Neutrophil (primary cell): ENCODE results near the gene PDE6H.

ENCODE experiments used
- H3K27ac ChIP-seq: fragments of 200-600 bp; sonication (generic); 2 replicates; pipeline ENCODE4 v1.5.1; 2016; ENCODE audit warnings: mild to moderate bottlenecking, moderate library complexity
- H3K27me3 ChIP-seq: fragments of 200-600 bp; sonication (generic); 2 replicates; pipeline ENCODE4 v1.6.0; 2016; ENCODE audit warnings: mild to moderate bottlenecking
- H3K36me3 ChIP-seq: fragments of 200-600 bp; sonication (generic); 2 replicates; pipeline ENCODE4 v1.5.1; 2017
- H3K4me1 ChIP-seq, 2 experiments: fragments of 200-600 bp in 1 of 2; sonication (generic) in 1 of 2; 1 replicate in 1 of 2; 2 replicates in 1 of 2; pipeline versions ENCODE4 v1.5.1 to v1.6.1; 2013 to 2016; ENCODE audit warnings: low read depth in 1 of 2, low read length in 1 of 2, mild to moderate bottlenecking in 1 of 2, moderate library complexity in 1 of 2; ENCODE audit not compliant: control insufficient read depth in 1 of 2, insufficient read depth in 1 of 2
- H3K4me3 ChIP-seq, 2 experiments: fragments of 200-600 bp in 1 of 2; sonication (generic) in 1 of 2; 1 replicate in 1 of 2; 2 replicates in 1 of 2; pipeline ENCODE4 v1.5.1; 2013 to 2016; ENCODE audit warnings: low read depth in 1 of 2, low read length in 1 of 2, mild to moderate bottlenecking in 1 of 2, moderate library complexity in 1 of 2
- H3K9me3 ChIP-seq: fragments of 200-600 bp; sonication (generic); 2 replicates; pipeline ENCODE4 v1.5.1; 2016
- TF ChIP-seq, protein P1 (sequence below): fragments of 200-600 bp; sonication (generic); IDR thresholded peaks from 2 replicates; pipeline ENCODE4 v1.5.1; 2016; ENCODE audit warnings: antibody characterized with exemption

The PDE6H gene

DNA sequence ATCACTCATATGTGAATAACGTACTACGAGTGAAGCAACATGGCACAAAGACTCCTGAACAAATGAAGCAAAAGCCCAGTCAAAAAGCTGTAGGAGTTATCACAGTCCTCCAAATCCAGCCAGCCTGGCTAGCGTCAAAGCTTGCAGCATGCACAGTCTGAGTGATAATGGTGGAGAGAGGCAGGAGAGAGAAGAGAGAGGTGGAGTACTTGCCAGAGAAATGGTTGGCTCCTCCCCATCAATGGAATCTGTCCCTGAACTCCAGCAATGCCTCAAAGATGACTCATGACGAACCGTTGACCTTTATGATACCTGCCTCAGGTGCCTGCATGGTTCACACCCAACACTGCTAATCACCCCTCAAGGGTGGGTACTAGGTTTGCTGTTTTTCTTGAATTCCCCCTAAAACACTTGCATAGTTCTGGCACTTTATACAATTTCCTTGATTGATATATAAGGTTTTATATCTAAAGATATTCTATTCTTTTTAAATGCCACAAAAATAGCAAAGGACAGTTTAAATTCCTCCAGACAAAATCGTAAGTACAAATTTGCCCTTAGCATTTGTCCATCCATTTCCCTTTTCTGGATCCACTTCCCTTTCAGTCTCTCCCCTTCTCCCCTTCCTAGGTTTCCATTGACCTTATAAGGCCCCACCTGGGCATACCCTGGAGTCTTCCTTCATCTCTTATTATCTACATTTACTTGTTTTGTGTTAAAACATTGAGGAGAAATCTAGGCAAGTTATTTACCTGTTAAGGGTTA lies 21.7 kb upstream of the PDE6H start:
- peak overlapping the region; percentile 95 for H3K27ac ChIP-seq
- TF ChIP-seq, protein P1, sequence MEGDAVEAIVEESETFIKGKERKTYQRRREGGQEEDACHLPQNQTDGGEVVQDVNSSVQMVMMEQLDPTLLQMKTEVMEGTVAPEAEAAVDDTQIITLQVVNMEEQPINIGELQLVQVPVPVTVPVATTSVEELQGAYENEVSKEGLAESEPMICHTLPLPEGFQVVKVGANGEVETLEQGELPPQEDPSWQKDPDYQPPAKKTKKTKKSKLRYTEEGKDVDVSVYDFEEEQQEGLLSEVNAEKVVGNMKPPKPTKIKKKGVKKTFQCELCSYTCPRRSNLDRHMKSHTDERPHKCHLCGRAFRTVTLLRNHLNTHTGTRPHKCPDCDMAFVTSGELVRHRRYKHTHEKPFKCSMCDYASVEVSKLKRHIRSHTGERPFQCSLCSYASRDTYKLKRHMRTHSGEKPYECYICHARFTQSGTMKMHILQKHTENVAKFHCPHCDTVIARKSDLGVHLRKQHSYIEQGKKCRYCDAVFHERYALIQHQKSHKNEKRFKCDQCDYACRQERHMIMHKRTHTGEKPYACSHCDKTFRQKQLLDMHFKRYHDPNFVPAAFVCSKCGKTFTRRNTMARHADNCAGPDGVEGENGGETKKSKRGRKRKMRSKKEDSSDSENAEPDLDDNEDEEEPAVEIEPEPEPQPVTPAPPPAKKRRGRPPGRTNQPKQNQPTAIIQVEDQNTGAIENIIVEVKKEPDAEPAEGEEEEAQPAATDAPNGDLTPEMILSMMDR, result no peak
- peak overlapping the region; percentile 59 to 93 for H3K4me3 ChIP-seq
- H3K36me3 ChIP-seq, result peaks cover 54% of the 10 kb centered on the region
- no peaks in the 10 kb centered on the region for H3K9me3 ChIP-seq
- H3K27me3 ChIP-seq, result no peaks in the 10 kb centered on the region
- H3K4me1 ChIP-seq, result peaks cover 88 to 91% of the 10 kb centered on the region in 2 experiments

DNA sequence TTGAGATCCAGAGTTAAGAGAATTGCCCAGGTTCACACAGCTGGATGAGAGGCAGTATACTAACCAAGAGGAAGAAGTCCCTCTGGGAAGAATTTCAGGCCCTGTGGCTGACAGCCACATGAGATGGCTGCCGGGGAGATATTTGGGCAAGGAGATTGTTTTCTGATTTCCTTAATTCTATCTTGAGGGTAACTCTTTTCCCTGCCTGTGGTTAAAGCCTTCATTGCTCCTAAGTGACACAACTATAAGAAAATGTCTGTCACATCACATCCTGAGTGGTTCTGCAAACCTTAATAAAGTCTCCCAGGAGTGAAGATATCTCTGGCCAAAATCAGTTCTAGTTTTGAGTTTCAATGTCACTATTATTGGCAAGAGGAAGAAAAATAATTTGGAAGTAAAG lies 21.0 kb upstream of the PDE6H start:
- TF ChIP-seq, protein P1, result no peak

DNA sequence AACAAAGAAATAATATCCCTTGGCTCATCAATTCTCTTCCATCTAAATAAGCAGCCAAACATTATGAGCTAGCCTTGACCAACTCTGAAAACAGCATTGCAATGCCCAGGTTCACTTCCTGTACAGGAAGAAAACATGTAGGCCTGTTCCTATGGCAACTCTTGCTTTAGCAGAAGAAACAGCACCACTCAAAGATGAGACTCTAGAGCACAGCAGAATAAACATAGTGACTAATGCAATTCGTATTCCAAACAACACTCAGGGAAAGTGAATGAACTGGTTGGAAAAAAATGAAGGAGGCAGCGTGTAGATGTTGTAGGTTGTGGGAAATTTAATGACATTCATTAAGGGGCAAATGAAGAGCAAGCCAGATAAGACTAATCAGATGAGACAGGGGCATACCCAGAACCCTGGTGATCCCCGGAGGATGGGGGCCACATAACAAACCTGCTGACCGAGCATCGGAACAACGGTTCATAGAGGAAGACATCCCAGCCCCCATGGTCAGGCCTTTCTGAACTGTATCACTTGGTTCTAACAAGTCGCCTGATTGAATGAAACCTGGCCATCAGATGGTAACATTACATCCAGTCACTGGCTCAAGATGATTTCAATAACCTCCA lies 20.4 kb upstream of the PDE6H start:
- Histone ChIP-seq H3K27me3 (no peaks in the 10 kb centered on the region), H3K36me3 (peaks cover 42% of the 10 kb centered on the region), H3K27ac (peak overlapping the region; percentile 95), H3K4me3 (peak overlapping the region; percentile 59 to 93), H3K9me3 (no peaks in the 10 kb centered on the region), H3K4me1 (peaks cover 99 to 100% of the 10 kb centered on the region in 2 experiments)
- TF ChIP-seq, protein P1, result no peak

More for the DNA sequence above, 21.0 kb upstream of the PDE6H start:
- Histone ChIP-seq H3K4me3 (peak overlapping the region; percentile 59 to 93), H3K4me1 (peaks cover 94 to 98% of the 10 kb centered on the region in 2 experiments), H3K27me3 (no peaks in the 10 kb centered on the region), H3K27ac (peak overlapping the region; percentile 95), H3K9me3 (no peaks in the 10 kb centered on the region), H3K36me3 (peaks cover 48% of the 10 kb centered on the region)

DNA sequence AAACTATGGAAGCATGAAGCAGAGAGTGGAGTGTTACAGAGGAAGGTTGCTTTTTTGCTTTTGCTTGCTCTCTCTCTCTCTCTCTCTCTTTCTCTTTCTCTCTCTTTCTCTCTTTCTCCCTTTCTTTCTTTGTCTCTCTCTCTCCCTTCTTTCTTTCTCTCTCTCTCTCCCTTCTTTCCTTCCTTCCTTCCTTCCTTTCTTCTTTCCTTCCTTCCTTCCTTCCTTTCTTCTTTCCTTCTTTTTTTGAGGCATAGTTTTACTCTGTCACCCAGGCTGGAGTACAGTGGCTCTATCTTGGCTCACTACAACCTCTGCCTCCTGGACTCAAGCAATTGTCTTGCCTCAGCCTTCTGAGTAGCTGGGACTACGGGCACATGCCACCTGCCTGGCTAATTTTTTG lies 19.1 kb upstream of the PDE6H start:
- peak overlapping the region; percentile 59 to 93 for H3K4me3 ChIP-seq

DNA sequence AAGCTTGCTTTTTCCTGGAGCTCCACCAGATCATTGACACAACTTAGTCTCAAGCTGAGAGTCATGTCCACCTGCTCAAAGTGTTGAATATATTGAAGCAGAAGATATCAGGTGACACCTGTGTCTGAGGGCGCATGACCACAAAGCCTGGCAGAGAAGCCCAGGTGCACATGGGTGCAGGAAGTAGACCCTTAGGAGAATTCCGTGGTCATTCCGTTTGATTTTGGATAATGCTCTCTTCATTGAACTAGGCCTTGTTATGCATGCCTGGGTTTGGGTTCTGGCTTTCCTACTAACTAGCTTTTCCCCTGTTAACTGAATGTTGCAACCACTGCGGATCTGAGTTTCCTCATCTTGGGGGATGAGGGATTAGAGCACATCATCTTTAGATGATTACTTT lies 18.6 kb upstream of the PDE6H start:
- peaks cover 95 to 100% of the 10 kb centered on the region in 2 experiments for H3K4me1 ChIP-seq
- TF ChIP-seq, protein P1, result no peak
- peak overlapping the region; percentile 59 to 93 for H3K4me3 ChIP-seq
- peak overlapping the region; percentile 95 for H3K27ac ChIP-seq
- no peaks in the 10 kb centered on the region for H3K27me3 ChIP-seq
- peaks cover 31% of the 10 kb centered on the region for H3K36me3 ChIP-seq
- no peaks in the 10 kb centered on the region for H3K9me3 ChIP-seq

More for the DNA sequence above, 19.1 kb upstream of the PDE6H start:
- TF ChIP-seq, protein P1, result no peak
- Histone ChIP-seq H3K4me1 (peaks cover 96 to 100% of the 10 kb centered on the region in 2 experiments), H3K27ac (peak overlapping the region; percentile 95), H3K9me3 (no peaks in the 10 kb centered on the region), H3K36me3 (peaks cover 36% of the 10 kb centered on the region), H3K27me3 (no peaks in the 10 kb centered on the region)
